Midbrain (tissue), 1 donor: ENCODE results near the gene NDUFS6.

Experiments used
- DNase-seq: peaks from one replicate; lab custom pipeline; 2025; lab: John Stamatoyannopoulos, UW

The NDUFS6 gene

DNA sequence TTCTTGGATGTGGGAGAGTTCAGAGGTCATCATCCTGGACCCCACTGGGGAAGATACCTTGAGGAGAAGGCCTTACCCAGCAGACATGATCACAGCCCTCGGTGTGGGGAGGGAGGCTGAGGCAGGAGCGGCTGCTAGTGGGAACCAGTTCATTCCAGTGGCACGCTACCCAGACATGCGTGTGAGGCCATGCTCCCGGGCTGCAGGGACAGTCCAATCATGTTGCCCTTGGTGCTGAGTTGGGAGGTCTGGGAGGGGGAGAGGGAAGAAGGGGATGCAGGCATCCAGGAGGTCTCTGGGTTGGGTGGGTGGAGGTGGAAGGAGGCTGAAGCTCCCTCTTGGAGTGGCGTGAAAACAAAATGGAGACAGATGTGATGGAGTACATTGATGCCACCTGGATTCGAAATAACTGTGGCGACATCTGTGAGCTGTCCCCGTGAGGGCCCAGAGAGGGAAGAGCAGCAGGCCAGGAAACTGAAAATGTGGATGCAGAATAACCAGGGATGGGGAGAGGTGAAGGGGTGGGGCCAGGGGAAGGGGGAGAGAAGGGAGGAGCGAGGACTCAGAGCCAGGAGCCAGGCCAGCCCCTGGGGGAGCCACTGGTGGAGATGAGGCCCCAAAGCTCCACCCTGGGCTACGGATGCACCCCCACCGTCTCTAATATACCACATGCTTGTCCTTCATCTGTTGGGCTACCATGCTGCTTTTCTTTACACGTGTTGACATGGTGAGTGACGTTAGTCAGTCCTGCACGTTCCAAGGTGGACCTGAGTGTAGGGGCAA lies 16.2 kb downstream of the NDUFS6 start:
- DNase-seq, result no peak

DNA sequence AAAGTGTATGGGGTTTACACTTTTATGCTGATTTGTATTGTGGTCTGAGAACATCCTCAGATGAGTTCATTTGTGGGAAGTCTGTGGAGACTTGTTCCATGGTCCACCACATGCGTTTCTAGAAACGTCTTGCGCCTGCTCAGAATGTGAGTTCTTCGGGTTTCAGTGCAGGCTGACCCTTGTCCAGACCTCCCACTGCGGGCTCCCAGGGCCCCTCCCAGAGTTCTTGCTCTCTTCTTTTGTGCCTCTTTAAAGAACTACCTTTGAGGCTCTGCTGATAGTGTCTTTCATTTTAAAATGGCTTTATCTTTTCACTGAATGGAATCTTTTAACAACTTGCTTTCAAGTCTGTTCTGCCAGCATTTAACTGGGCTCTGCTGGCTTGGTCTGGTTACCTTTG lies 17.6 kb downstream of the NDUFS6 start:
- no peak for DNase-seq

GRCh38 chr5:1819458-1819857 lies 18.3 kb downstream of the NDUFS6 start:
- DNase-seq, result no peak

GRCh38 chr5:1820381-1820780 lies 19.2 kb downstream of the NDUFS6 start:
- no peak for DNase-seq

GRCh38 chr5:1820926-1821325 lies 19.7 kb downstream of the NDUFS6 start:
- no peak for DNase-seq

DNA sequence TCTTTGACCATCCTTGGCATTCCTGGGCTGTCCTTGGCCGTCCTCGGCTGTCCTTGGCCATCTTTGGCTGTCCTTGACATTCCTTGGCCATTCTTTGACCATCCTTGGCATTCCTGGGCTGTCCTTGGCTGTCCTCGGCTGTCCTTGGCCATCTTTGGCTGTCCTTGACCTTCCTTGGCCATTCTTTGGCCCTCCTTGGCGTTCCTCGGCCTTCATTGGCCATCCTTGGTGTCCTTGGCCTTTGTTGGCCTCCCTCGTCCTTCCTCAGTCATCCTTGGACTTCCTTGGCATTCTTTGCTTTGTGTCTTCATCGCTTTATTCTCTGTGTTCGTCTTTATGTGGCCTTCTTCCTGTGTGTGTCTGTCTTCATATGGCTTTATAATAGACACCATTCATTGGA lies 20.7 kb downstream of the NDUFS6 start:
- DNase-seq, result no peak

DNA sequence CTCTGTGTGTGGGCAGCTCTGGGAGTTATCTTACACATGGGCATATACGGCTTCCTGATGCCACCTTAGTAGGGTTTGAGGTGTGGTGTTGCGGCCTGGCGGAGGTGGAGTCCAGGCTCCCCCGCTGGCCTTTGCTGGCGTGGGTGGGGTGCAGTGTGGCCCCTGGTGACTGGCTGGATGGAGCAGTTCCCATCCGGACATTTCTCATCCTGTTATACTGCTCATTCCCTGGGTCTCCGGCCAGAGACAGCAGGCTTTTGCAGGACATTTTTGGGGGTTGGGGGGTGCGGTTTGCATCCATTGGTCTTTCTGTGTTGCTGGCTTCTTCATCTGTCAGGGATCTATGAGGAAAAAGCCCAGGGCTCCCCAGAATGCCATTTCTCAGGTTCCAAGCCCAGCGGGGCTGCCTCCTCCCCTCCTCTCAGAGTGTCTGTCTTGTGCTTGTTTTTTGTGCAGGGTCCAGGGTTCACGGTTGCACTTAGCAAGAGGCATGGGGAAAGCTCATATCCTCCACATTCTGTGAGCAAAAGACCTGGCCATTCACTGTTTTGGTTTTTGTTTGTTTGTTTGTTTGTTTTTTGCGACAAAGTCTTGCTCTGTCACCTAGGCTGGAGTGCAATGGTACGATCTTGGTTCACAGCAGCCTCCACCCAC lies 22.3 kb downstream of the NDUFS6 start:
- DNase-seq, result no peak

DNA sequence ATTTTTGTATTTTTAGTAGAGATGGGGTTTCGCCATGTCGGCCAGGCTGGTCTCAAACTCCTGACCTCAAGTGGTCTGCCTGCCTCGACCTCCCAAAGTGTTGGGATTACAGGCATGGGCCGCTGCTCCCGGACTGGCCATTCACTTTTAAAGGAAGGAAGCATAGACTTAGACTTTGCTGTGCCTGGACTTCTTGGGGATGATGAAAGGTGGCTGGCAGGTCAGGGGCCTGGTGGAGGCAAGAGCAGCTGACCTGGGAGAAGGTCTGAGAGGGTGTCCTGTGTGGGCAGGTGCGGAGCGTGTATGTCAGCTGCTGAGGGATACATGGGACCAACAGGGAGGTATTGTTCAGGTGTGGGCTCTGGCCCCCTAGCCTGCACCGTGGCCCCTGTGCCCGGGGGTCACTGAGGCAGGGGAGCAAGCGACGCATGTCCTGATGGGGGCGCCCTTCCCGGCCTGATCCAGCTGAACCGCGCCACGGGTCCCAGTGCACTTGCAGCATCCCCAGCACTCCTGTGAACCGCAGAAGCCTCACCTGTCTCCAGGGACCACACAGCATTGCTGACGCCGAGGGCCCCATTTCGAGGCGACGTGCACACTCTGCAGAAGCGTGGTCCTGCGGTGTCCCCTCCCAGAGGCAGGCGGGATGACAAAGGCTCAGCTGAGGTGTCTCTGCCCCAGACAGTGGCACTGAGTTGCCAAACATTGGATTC lies 23.1 kb downstream of the NDUFS6 start:
- DNase-seq, result no peak

DNA sequence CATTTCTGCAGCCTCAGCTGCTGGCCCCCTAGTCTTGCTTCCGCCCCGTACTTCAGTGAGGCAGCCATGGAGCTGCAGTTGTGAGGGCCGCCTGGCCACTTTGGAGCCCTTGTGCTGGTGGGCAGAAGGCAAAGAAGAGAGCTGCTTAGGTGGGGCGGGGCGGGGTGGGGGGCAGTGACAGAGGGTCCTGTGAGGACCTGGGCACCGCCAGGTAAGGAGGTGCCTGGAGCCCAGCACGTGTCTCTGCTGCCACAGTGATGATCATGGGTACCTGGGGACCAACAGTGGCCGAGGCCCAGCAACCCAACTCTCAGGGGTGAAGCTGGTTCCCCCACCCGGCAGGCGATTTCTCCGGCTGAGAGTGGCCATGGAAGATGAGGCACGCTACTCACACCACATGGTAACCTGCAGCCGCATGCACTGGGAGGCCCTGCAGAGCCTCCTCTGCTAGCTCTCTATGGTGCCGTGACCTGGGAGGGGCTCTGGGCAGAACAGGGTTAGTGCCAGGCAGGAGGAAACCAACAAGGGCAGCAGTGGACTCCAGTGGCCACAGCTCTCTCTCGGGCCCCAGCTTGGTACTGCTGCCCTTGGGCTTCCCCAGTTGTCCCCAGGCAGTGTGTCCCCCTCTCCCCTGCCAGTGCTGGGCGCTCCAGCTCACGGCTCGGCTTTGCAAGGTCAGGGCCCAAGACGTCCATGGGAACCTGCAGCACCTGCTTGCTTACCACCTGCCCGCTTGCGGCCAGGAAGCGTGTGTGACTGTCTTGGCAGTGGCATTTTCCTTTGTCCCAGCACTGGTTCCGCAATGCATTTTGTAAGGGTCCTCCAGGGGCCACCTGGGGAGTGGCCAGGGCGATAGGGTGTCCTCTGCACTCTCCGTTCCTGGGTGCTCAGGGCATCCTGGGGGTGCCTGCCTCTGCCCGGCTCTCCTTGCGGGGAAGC lies 24.0 kb downstream of the NDUFS6 start:
- no peak for DNase-seq

- no peak for DNase-seq
Observed at GRCh38 chr5:1826235-1826980, 25.2 kb downstream of the NDUFS6 start.

DNA sequence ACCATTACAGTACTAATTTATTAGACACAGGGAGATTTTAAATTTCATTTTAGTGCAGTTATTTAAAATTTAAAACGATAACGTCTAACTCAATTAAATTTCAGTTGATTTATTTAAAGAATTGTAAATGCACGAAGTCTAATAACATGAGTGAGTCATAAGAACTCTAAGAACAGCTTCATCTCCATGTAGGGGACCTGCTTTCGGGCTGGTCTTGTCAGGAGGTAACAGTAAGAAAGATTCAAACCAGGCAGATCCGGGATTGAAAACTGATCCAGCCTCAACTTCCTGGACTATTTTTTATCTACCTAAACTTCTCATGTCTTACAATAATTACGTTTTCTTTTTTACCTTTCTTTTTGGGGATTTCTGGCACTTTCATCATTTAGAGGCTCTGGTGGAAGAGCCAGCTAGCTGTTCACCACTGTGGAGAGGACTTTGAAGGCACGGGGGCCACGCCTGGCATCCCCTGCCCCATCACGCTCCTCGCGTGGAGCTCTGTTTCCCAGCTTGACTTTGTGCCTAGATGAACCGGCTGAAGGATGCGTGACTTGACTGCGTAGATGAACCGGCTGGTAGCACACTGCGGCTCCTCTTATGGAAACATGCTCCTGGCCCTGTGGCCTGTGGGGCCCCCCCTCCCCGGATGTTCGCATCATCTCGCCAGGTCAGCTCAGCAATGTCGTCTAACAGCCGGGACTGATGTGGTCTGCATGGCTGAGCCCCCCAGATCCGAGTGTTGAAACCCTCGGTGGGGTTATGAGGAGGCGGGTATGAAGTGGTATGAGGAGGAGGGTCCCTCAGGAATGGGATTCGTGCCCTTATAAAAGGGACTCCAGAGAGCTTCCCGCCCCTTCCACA lies 26.0 kb downstream of the NDUFS6 start:
- no peak for DNase-seq

DNA sequence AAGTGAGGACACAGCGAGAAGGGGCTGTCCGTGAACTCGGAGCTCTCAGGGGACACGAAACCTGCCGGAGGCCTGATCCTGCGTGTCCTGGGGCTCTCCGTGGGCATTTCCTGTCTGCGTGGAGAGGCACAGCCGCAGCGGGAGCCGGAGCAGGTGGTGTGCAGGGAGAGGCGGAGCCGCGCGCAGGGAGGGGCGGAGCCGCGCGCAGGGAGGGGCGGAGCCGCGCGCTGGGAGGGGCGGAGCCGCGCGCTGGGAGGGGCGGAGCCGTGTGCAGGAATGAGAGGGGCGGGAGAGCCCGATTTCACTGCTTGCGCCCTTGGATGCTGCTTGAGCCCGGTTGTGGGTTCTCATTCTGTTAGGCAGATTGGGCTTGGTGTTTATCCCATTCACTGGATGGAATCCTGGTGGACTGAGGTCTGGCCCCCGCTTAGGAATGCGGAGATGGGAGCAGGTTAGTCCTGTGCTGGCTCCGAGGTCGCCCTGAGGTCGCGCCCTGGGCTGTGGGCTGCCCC lies 26.7 kb downstream of the NDUFS6 start:
- no peak for DNase-seq

DNA sequence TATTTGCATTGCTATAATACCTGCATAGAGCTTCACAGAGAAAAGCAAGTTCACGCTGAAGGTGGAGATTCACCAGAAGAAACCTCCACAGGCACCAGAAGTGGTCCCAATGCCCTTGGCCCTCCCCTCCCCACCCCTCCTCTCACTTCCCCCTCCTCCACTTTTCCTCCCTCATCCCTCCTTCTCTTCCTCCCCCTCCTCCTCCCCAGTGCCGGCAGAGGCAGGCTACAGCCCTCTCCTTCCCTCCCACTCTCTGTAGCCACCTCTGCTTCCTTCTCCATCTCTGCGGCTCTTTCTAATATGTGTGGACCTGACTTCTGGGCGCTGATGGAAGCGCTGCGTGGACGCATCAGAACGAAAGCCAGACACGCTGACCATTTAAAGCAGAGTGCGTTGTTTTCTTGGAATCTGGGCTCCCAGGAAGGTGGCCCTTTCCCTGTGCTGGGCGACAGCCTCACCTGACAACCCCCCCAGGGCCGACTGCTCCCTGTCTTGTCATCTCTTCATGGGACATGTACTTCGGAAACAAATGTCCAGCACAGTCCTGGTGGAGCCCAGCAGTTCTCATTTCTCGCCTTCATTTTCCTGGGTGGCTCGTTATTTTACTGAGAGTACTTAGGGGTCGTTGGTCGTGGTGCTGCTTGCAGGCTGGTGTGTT lies 29.5 kb downstream of the NDUFS6 start:
- no peak for DNase-seq

- DNase-seq, result no peak
Observed at GRCh38 chr5:1831257-1831656, 30.1 kb downstream of the NDUFS6 start.

GRCh38 chr5:1831677-1832313 lies 30.6 kb downstream of the NDUFS6 start:
- no peak for DNase-seq

GRCh38 chr5:1832511-1833250 lies 31.5 kb downstream of the NDUFS6 start:
- no peak for DNase-seq

DNA sequence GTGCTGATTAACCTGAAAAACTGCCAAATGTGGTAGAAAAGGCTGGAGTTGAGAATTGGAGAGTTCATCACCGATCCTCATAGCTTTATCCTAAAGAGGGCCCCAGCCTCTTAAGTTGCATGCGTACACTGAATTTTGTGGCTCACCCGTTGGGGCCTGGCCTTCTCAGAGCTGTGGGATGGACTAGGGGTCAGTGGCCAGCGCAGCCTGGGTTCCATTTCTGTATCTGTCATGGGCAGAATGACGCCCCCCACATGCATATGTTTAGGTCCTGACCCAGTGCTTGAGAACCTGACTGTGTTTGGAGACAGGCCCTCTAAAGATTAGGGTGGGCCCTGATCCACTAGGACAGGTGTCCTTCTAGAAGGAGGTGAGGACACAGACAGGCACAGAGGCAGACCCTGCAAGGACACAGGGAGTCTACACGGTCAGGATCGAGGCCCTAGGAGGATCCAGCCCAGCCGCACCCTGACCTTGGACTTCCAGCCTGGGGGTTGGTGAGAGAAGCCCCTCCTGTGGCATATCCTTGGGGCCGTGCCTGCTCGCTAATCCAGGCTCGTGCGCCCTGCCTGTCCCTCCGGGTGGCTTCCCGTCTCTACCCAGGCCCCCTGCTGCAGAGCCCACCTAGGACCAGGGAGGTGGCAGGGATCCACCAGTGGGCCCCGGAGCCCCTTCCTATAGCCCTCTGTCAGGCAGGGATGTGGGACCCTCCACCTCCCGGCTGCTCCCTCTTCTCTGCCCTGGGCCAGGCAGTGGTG lies 32.2 kb downstream of the NDUFS6 start:
- DNase-seq, result no peak
